Measurements from ENCODE around the gene NTRK2.

Gene NTRK2

GRCh38 chr9:84900421-84900820, 230.9 kb downstream of the NTRK2 start:
- no peak for DNase-seq

- no peak for DNase-seq
Measured at GRCh38 chr9:84903963-84904362, 234.4 kb downstream of the NTRK2 start.

- DNase-seq: no peak
Measured at GRCh38 chr9:84916769-84917168, 247.2 kb downstream of the NTRK2 start.

- no peak for DNase-seq
Measured at GRCh38 chr9:84917366-84918070, 248.0 kb downstream of the NTRK2 start.

GRCh38 chr9:84919440-84919839, 249.9 kb downstream of the NTRK2 start:
- DNase-seq: no peak

GRCh38 chr9:84921175-84921574, 251.6 kb downstream of the NTRK2 start:
- DNase-seq: no peak

GRCh38 chr9:84922051-84922450, 252.5 kb downstream of the NTRK2 start:
- DNase-seq: no peak

GRCh38 chr9:84924266-84924665, 254.7 kb downstream of the NTRK2 start:
- no peak for DNase-seq

GRCh38 chr9:84925225-84925872, 255.8 kb downstream of the NTRK2 start:
- DNase-seq: no peak

GRCh38 chr9:84926793-84927192, 257.3 kb downstream of the NTRK2 start:
- DNase-seq: no peak

GRCh38 chr9:84928419-84928818, 258.9 kb downstream of the NTRK2 start:
- no peak for DNase-seq

- DNase-seq: no peak
Measured at GRCh38 chr9:84929068-84929467, 259.5 kb downstream of the NTRK2 start.

- no peak for DNase-seq
Measured at GRCh38 chr9:84932915-84933527, 263.5 kb downstream of the NTRK2 start.

- DNase-seq: no peak
Measured at GRCh38 chr9:84935528-84936117, 266.1 kb downstream of the NTRK2 start.

GRCh38 chr9:84937180-84937579, 267.7 kb downstream of the NTRK2 start:
- DNase-seq: no peak

- DNase-seq: no peak
Measured at GRCh38 chr9:84937581-84937980, 268.1 kb downstream of the NTRK2 start.

- DNase-seq: no peak
Measured at GRCh38 chr9:84939774-84940173, 270.2 kb downstream of the NTRK2 start.

GRCh38 chr9:84940294-84940693, 270.8 kb downstream of the NTRK2 start:
- DNase-seq: no peak

- no peak for DNase-seq
Measured at GRCh38 chr9:84941792-84942191, 272.3 kb downstream of the NTRK2 start.

GRCh38 chr9:84943482-84944050, 274.0 kb downstream of the NTRK2 start:
- DNase-seq: no peak

GRCh38 chr9:84945878-84946538, 276.5 kb downstream of the NTRK2 start:
- no peak for DNase-seq

GRCh38 chr9:84947412-84947972, 278.0 kb downstream of the NTRK2 start:
- DNase-seq: no peak

- no peak for DNase-seq
Measured at GRCh38 chr9:84949258-84949657, 279.7 kb downstream of the NTRK2 start.
